ENCODE data around the gene ERVW-1.

Gene ERVW-1

GRCh38 chr7:92421676-92422435 is 55.9 kb downstream of the ERVW-1 start:
- DNase-seq, result no peak
